Transverse colon (tissue), 4 donors: ENCODE data around the gene PAK1IP1. TPM values are rescaled to one million over a fixed set of nuclear protein-coding genes. Genes with fewer than 3 reads are reported as not detected.
"Not testable (repeated sequence)": the region's sequence is repeated elsewhere in the genome, so short reads cannot be mapped to it uniquely, and the experiment has no call there.

Source experiments
- DNase-seq: peaks from one replicate; pipeline ENCODE4 v3.0.0-alpha.2; 2019
- H3K27ac ChIP-seq, 4 donors: fragments of 200-600 bp; sonication (generic); 2 replicates each; pipeline ENCODE4 v1.5.1; 2016 to 2018; ENCODE audit warnings: inconsistent platforms in 4 of 4
- H3K27me3 ChIP-seq: fragments of 200-600 bp; sonication (generic); 2 replicates; pipeline ENCODE4 v1.5.1; 2017; ENCODE audit warnings: inconsistent platforms
- H3K36me3 ChIP-seq, 4 donors: fragments of 200-600 bp; sonication (generic); 2 replicates each; pipeline ENCODE4 v1.5.1; 2017 to 2019; ENCODE audit warnings: inconsistent platforms in 4 of 4
- H3K4me1 ChIP-seq, 4 donors: fragments of 200-600 bp; sonication (generic); 2 replicates each; pipeline ENCODE4 v1.5.1; 2017 to 2020; ENCODE audit warnings: inconsistent platforms in 4 of 4
- H3K4me3 ChIP-seq, 4 donors: fragments of 200-600 bp; sonication (generic); 1 replicate in 1 of 4; 2 replicates in 3 of 4; pipeline versions ENCODE4 v1.5.1 to v1.6.1; 2017 to 2019; ENCODE audit warnings: inconsistent platforms in 4 of 4
- H3K9me3 ChIP-seq, 2 donors: fragments of 200-600 bp; sonication (generic); 2 replicates each; pipeline ENCODE4 v1.5.1; 2017 to 2019; ENCODE audit warnings: inconsistent platforms in 2 of 2
- CTCF ChIP-seq, 5 experiments: fragments of 200-600 bp in 3 of 5; fragments of 450-650 bp in 2 of 5; sonication (generic) in 3 of 5; IDR thresholded peaks; 1 replicate in 2 of 5; 2 replicates in 3 of 5; pipeline ENCODE4 v1.5.1; 2016 to 2017; ENCODE audit warnings: antibody characterized with exemption in 5 of 5, inconsistent platforms in 3 of 5, mild to moderate bottlenecking in 2 of 5, moderate library complexity in 1 of 5
- EP300 ChIP-seq: sonication (generic); formaldehyde crosslinking; IDR thresholded peaks from one replicate; pipeline ENCODE4 v1.6.1; 2017; ENCODE audit warnings: antibody characterized with exemption, low read depth
- POLR2A ChIP-seq: fragments of 450-650 bp; IDR thresholded peaks from one replicate; pipeline ENCODE4 v1.6.1; 2016; ENCODE audit warnings: antibody characterized with exemption, mild to moderate bottlenecking, moderate library complexity
- POLR2AphosphoS5 ChIP-seq, 3 donors: sonication (generic); formaldehyde crosslinking; IDR thresholded peaks; one replicate each; pipeline ENCODE4 v1.6.1; 2016; ENCODE audit warnings: antibody characterized with exemption in 3 of 3
- WGBS, 2 donors: methylation state at CpG; one replicate each; pipeline ENCODE4 v1.1.5; 2018; ENCODE audit warnings: low coverage in 1 of 2; 5-methylcytosine and 5-hydroxymethylcytosine counted together
- in situ Hi-C, 4 donors: fragments of 200-750 bp; cut with MboI; loops; one replicate each; pipeline versions ENCODE4 v1.15.0 to v1.15.1; 2017; ENCODE audit warnings: low sequenced_read_pairs in 3 of 4, low pct_ligation_motif_present in 1 of 4, low pct_unique_long_range_greater_than_20kb in 1 of 4
- intact Hi-C: fragments of 100-400 bp; cut with DNase I; formaldehyde crosslinking; loops from one replicate; pipeline ENCODE4 v1.15.1; 2023; ENCODE audit warnings: low total_unique reads
- total RNA-seq, 4 donors: library from RNA; depleted of rRNA; stranded (reverse); fragments of >200 nt; gene quantifications; one replicate each; pipeline ENCODE4 v1.1.0, GENCODE V29; 2016

Gene PAK1IP1
- total RNA-seq, 4 donors from 2014 or later, result 5.6 to 6.4 (median 6.0) TPM

- DNase-seq, result no peak
- Histone ChIP-seq H3K27ac (no peak overlapping the region), H3K4me3 (no peak overlapping the region), H3K4me1 (no peaks in the 10 kb centered on the region), H3K27me3 (peaks cover 6% of the 10 kb centered on the region), H3K36me3 (no peaks in the 10 kb centered on the region), H3K9me3 (no peaks in the 10 kb centered on the region)
- in situ Hi-C loops (no loop called here), intact Hi-C loops (no loop called here)
- TF ChIP-seq CTCF (IDR thresholded peaks at IDR 0.05) (no peak), POLR2A (no peak), POLR2AphosphoS5 (IDR thresholded peaks at IDR 0.05) (no peak), EP300 (no peak)
- WGBS, 2 donors, result 80 to 93% methylated on average over 8 of the region's 8 CpGs
Measured at GRCh38 chr6:10662207-10662606, 32.6 kb upstream of the PAK1IP1 start.

- in situ Hi-C loops (no loop called here), intact Hi-C loops (no loop called here)
- Histone ChIP-seq H3K4me3 (no peak overlapping the region), H3K36me3 (no peaks in the 10 kb centered on the region), H3K27ac (no peak overlapping the region), H3K27me3 (peaks cover 11% of the 10 kb centered on the region), H3K9me3 (no peaks in the 10 kb centered on the region), H3K4me1 (no peaks in the 10 kb centered on the region)
- WGBS, 2 donors, result 87 to 95% methylated on average over 2 of the region's 2 CpGs
- TF ChIP-seq POLR2A (no peak), POLR2AphosphoS5 (IDR thresholded peaks at IDR 0.05) (no peak), CTCF (IDR thresholded peaks at IDR 0.05) (no peak), EP300 (no peak)
- DNase-seq, result no peak
Measured at GRCh38 chr6:10662742-10663141, 32.0 kb upstream of the PAK1IP1 start.

GRCh38 chr6:10665595-10665994 is 29.2 kb upstream of the PAK1IP1 start:
- intact Hi-C loops, in situ Hi-C loops, H3K36me3 ChIP-seq: not testable (repeated sequence)

GRCh38 chr6:10668126-10668917 is 26.4 kb upstream of the PAK1IP1 start:
- Histone ChIP-seq H3K9me3 (no peaks in the 10 kb centered on the region), H3K27me3 (peaks cover 13% of the 10 kb centered on the region), H3K27ac (no peak overlapping the region), H3K4me3 (no peak overlapping the region), H3K4me1 (no peaks in the 10 kb centered on the region), H3K36me3 (no peaks in the 10 kb centered on the region)
- no peak for DNase-seq
- TF ChIP-seq CTCF (IDR thresholded peaks at IDR 0.05) (no peak), POLR2AphosphoS5 (IDR thresholded peaks at IDR 0.05) (no peak), EP300 (no peak), POLR2A (no peak)
- in situ Hi-C loops, result no loop called here
- intact Hi-C loops, result no loop called here
- WGBS, 2 donors, result 71 to 92% methylated on average over 1 to 6 of the region's 6 CpGs

More at GRCh38 chr6:10665595-10665994, 29.2 kb upstream of the PAK1IP1 start:
- 49 to 64% methylated on average over 1 of the region's 1 CpG for WGBS, 2 donors
- not testable (repeated sequence) for DNase-seq, H3K4me3 ChIP-seq, H3K9me3 ChIP-seq, H3K4me1 ChIP-seq, H3K27ac ChIP-seq
- H3K27me3 ChIP-seq, result peaks cover 13% of the 10 kb centered on the region
